ENCODE results near the gene VTCN1.

DNA sequence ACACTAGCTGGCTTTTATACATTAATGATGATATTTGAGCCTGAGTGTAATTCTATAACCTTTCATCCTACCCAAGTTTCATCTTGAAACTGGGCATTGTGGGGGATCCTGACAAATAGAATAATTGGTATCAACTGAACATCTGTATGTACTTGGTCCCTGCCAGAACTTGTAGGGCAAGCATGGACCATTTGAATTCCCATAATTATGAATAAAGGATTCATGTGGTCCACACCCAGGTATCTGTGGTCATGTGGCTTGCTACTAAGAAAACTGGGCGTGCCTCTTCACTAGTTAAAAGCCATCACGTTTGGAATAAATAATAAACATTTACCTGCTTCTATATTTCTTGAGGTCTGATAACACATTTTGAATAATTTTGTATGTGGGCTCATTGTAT is 20.6 kb upstream of the VTCN1 start:
- TF ChIP-seq CTCF (conservative IDR thresholded peaks at IDR 0.05; ENCODE audit: low read length) (no peak), EZH2phosphoT487 (IDR thresholded peaks at IDR 0.05; ENCODE audit: borderline replicate concordance, low read depth, low read length) (no peak)
